ENCODE measurements around the gene CDH1. TPM values are rescaled to one million over a fixed set of nuclear protein-coding genes. Genes with fewer than 3 reads are reported as not detected.
"Not testable (repeated sequence)": the region's sequence is repeated elsewhere in the genome, so short reads cannot be mapped to it uniquely, and the experiment has no call there.

CDH1 gene
- polyA plus RNA-seq, 3 donors from 2014 or later, result 0.91 TPM; not detected in 2

DNA sequence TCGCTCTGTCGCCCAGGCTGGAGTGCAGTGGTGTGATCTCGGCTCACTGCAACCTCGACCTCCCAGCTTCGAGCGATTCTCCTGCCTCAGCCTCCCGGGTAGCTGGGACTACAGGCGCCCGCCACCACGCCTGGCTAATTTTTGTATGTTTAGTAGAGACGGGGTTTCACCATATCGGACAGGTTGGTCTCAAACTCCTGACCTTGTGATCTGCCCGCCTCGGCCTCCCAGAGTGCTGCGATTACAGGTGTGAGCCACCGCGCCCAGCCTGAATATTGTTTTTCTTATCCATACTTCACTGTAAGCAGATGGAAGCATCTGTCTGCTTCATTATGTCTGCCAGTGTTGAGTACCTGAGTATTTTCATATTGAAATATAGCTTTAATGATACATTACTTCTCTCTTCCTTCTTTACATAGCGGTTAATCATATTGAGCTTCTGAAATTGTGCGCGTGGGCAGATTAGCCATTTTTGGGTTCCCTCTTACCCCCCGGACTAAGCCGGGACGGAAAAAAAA, 105.9 kb downstream of the CDH1 start:
- not testable (repeated sequence) for H3K27me3 Mint-ChIP-seq (ENCODE audit: low read depth in 3 of 3); H3K36me3 Mint-ChIP-seq; H3K9me3 Mint-ChIP-seq; DNase-seq
- Mint-ChIP-seq H3K27ac (peak overlapping the region; percentile 70 to 96 (median 82)), H3K4me3 (peak overlapping the region; percentile 92 to 97 (median 93)), H3K4me1 (peaks cover 28 to 30% of the 10 kb centered on the region in 2 donors)

DNA sequence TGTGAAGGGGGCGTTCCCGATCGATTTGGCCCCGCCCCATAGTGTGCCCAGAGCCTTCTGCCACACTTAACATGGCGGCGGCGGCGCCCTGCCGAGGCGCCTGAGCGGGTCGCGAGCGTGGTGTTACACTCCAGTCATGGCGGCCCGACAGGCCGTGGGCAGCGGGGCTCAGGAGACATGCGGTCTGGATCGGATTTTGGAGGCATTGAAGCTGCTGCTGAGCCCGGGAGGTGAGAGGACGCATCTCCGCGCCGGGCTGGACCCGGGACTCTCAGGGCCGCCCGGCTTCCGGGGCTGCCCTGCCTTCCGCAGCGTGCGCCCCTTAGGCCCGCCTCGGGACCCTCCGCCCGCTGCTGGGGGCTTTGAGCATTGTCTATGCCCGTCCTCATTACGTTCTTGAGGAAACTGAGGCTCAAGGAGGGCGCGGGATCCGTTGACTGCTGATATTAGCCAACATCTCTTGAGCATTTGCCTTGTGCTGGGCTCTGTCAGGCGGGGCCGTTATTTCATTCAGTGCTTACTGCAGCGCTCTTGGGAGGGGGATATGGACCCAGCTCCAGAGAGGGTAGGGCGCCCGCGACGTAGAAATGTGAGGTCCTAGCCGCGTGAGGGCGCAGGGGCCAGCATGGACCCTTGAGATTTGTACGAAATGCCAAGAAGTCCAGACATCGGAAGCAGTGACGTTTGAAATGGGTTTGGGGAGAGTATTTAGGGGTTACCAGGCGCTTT, 106.6 kb downstream of the CDH1 start, which contains the start of gene TANGO6:
Gene TANGO6, plus strand, starts transcription at position 50 of the 729 bp plus-strand sequence. Its CDS starts 87 bp downstream, at position 137.
- H3K4me3 Mint-ChIP-seq, result peak within 1 kb of the TSS; percentile 92 to 97 (median 93)
- no peaks in the 10 kb centered on the region for H3K36me3 Mint-ChIP-seq
- H3K9me3 Mint-ChIP-seq, result no peaks in the 10 kb centered on the region
- H3K4me1 Mint-ChIP-seq, result peaks cover 29 to 33% of the 10 kb centered on the region in 2 donors
- peak; percentile 81 to 88 (median 82) for DNase-seq
- peaks cover 0 to 2% (median 0%) of the 10 kb centered on the region in 3 donors for H3K27me3 Mint-ChIP-seq (ENCODE audit: low read depth in 3 of 3)
- H3K27ac Mint-ChIP-seq, result peak within 1 kb of the TSS; percentile 72 to 96 (median 83)

DNA sequence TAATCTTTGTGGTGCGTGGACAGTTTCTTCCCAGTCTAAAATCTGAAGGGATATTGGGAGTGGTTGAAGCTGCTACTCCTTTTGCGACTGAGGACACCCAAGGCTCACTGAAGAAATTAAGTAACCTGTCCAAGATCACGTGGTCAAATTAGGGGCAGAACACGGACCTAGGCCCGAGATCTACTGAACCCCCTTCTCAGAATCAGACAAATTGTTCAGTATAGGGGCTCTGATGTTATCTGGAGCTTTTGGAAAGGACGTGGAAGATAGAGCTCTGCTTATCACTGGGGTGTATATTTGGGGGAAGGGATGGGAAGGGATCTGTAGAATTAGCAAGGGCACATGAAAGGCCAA, 107.1 kb downstream of the CDH1 start:
- Mint-ChIP-seq H3K27me3 (ENCODE audit: low read depth in 3 of 3) (no peaks in the 10 kb centered on the region), H3K4me3 (peak overlapping the region; percentile 92 to 97 (median 93)), H3K4me1 (peaks cover 29 to 33% of the 10 kb centered on the region in 2 donors), H3K36me3 (no peaks in the 10 kb centered on the region), H3K9me3 (no peaks in the 10 kb centered on the region), H3K27ac (peak overlapping the region; percentile 62 to 96 (median 83))
- DNase-seq, result no peak

DNA sequence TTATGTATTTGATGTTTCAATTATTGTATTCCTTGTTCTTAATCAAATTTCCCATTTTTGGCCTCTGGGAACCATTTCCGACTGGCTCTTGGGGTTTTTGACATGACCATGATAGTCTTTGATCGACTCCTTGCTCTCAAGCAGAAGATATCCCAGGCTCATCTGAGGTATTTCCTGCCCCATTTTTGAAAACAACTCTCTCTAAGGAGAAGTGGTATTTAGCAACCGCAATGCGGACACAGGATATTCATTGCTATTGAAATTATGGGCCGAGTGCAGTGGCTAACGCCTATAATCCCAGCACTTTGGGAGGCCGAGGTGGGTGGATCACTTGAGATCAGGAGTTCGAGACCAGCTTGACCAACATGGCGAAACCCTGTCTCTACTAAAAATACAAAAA, 111.7 kb downstream of the CDH1 start:
- H3K9me3 Mint-ChIP-seq, result no peaks in the 10 kb centered on the region

DNA sequence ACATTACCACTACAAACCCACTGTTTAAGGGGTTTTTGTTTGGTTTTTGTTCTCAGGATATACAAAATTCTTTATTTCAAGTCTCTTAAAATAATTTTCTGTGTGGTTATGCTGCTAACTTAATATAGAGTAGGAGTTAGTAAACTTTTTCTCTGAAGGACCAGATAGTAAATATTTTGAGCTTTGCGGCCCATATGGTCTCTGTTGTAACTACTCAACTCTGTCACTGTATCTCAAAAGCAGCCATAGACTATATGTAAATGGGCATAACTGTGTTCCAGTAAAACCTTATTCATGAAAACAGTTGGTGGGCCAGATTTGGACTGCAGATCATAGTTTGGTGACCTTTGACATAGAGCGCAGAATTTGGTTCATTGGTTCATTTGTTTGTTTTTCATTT, 113.4 kb downstream of the CDH1 start:
- no peak for DNase-seq
- Mint-ChIP-seq H3K27ac (no peak overlapping the region), H3K27me3 (ENCODE audit: low read depth in 3 of 3) (no peaks in the 10 kb centered on the region), H3K36me3 (no peaks in the 10 kb centered on the region), H3K4me3 (no peak overlapping the region), H3K4me1 (peaks cover 15 to 17% of the 10 kb centered on the region in 2 donors), H3K9me3 (no peaks in the 10 kb centered on the region)

More for the DNA sequence above, 111.7 kb downstream of the CDH1 start:
- H3K27ac Mint-ChIP-seq, result peak overlapping the region in 1 of 6 donors; percentile 25
- H3K4me1 Mint-ChIP-seq, result peaks cover 22 to 25% of the 10 kb centered on the region in 2 donors
- no peak for DNase-seq
- H3K36me3 Mint-ChIP-seq, result no peaks in the 10 kb centered on the region
- no peaks in the 10 kb centered on the region for H3K27me3 Mint-ChIP-seq (ENCODE audit: low read depth in 3 of 3)
- no peak overlapping the region for H3K4me3 Mint-ChIP-seq

DNA sequence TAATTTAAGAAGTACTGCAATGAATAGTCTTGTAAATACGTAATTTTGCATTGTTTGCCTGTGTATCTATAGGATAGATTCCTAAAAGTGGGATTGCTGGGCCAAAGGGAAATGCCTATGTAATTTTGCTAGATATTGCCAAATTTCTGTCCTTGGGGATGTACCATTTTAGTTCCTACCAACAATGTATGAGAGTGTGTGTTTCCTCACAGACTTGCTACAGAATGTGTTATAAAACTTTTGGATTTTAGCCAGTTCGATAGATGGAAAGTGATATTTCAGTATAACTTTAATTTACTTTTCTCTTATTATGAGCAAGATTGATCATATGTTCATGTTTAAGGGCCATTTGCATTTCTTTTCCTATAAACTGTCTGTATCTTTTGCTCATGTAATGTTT, 114.5 kb downstream of the CDH1 start:
- Mint-ChIP-seq H3K4me3 (no peak overlapping the region), H3K27me3 (ENCODE audit: low read depth in 3 of 3) (no peaks in the 10 kb centered on the region), H3K9me3 (no peaks in the 10 kb centered on the region), H3K27ac (no peak overlapping the region), H3K36me3 (no peaks in the 10 kb centered on the region), H3K4me1 (peaks cover 16 to 22% of the 10 kb centered on the region in 2 donors)
- DNase-seq, result no peak

DNA sequence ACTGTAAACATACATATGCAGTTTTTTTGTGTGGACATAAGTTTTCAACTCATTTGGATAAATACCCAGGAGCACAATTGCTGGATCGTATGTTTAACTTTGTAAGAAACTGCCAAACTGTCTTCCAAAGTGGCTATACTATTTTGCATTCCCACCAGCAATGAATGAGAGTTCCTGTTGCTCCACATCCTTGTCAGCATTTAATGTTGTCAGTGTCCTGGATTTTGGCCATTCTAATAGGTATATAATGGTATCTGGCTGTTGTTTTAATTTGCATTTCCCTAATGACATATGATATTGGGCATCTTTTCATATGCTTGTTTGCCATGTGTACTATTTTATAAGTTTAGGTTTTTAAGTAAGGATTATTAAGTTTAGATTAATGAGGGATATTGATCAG, 120.4 kb downstream of the CDH1 start:
- H3K4me3 Mint-ChIP-seq, result no peak overlapping the region
- H3K36me3 Mint-ChIP-seq, result peaks cover 11 to 18% (median 17%) of the 10 kb centered on the region in 3 donors
- H3K27me3 Mint-ChIP-seq (ENCODE audit: low read depth in 3 of 3), result no peaks in the 10 kb centered on the region
- DNase-seq, result no peak
- H3K27ac Mint-ChIP-seq, result no peak overlapping the region
- no peaks in the 10 kb centered on the region for H3K9me3 Mint-ChIP-seq
- peaks cover 4 to 11% of the 10 kb centered on the region in 2 donors for H3K4me1 Mint-ChIP-seq

DNA sequence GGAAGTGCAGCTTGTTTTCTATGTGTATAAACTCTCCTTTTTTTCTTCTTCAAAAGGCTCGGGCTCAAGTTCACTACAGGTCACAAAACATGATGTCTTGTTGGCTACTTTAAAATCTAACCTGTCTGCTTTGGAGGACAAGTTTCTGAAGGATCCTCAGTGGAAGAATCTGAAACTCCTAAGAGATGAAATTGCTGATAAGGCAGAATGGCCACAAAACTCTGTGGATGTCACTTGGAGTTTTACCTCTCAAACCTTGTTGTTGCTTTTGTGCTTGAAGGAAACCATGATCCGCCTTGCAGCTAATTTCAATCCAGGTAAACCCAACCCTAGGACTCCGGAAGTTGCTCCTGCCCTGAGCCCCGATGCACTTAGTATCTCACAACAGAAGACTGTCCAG, 122.7 kb downstream of the CDH1 start:
- no peak overlapping the region for H3K27ac Mint-ChIP-seq
- peaks cover 4 to 11% of the 10 kb centered on the region in 2 donors for H3K4me1 Mint-ChIP-seq
- no peak overlapping the region for H3K4me3 Mint-ChIP-seq
- H3K27me3 Mint-ChIP-seq (ENCODE audit: low read depth in 3 of 3), result no peaks in the 10 kb centered on the region
- peaks cover 15 to 18% (median 17%) of the 10 kb centered on the region in 3 donors for H3K36me3 Mint-ChIP-seq
- no peak for DNase-seq
- H3K9me3 Mint-ChIP-seq, result no peaks in the 10 kb centered on the region

DNA sequence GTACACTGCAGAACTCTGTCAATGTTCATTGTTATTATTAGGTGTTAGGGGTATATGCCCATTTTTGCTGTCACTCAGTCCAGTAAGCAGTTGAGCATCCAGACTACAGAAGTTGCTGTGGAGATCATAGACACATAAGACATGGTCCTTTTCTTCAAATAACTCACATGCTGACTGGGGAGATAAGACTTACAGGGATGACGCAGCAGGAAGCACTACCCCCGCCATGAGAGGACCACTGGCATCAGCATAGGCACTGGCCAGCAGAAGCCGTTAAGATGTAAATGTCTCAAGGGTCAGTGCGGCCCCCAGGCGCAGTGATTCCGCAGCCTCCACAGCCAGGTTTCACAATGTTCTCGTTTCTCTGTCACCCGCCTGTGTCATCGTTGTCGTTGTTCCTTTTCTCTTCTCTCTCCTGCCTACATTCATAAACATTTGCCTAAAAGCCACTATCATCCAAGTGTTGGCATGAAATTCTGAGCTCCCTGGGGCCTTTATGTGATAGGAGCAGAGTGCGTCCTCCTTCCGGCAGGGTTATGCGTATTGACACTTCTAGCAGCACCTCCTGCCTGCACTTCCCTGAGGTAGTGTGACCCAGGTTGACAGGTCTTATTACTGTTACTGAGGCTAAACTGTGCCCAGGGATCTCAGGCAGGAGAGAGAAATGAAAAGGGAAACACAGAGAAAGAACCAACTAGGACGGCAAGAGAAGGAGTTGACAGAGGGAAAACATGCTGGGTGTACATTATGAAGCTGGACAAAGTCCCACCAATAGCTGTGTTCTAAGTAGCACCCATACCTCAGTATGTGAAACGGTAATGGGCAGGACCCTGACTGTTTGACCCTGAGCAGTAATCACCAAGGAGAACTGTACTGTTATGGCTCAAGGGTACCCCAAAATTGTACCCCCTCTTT, 124.1 kb downstream of the CDH1 start:
- H3K4me3 Mint-ChIP-seq, result no peak overlapping the region
- no peaks in the 10 kb centered on the region for H3K9me3 Mint-ChIP-seq
- no peaks in the 10 kb centered on the region for H3K27me3 Mint-ChIP-seq (ENCODE audit: low read depth in 3 of 3)
- no peak for DNase-seq
- no peak overlapping the region for H3K27ac Mint-ChIP-seq
- peaks cover 1 to 6% of the 10 kb centered on the region in 2 donors for H3K4me1 Mint-ChIP-seq
- H3K36me3 Mint-ChIP-seq, result peaks cover 15 to 23% (median 17%) of the 10 kb centered on the region in 3 donors

DNA sequence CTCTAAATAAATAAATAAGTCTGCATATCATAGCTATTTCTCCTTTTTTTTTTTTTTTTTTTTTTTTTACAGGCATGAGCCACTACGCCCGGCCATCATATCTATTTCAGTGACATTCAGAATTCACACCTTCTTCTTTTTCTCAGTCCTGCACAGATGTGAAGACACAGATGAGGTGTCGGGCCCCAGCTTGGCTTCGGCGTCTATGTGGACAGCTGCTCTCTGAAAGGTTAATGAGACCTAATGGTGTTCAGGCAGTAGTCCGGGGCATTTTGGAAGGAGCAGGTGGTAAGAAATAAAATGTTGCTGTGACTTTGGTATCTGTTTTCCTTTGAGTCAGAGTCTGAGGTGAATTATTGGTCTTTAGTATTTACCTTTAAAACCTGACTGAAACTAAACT, 129.8 kb downstream of the CDH1 start:
- Mint-ChIP-seq H3K36me3 (peaks cover 7 to 33% (median 12%) of the 10 kb centered on the region in 3 donors), H3K9me3 (no peaks in the 10 kb centered on the region), H3K4me1 (peaks cover 0 to 2% of the 10 kb centered on the region in 2 donors), H3K27me3 (ENCODE audit: low read depth in 3 of 3) (no peaks in the 10 kb centered on the region), H3K4me3 (no peak overlapping the region), H3K27ac (no peak overlapping the region)
- no peak for DNase-seq

DNA sequence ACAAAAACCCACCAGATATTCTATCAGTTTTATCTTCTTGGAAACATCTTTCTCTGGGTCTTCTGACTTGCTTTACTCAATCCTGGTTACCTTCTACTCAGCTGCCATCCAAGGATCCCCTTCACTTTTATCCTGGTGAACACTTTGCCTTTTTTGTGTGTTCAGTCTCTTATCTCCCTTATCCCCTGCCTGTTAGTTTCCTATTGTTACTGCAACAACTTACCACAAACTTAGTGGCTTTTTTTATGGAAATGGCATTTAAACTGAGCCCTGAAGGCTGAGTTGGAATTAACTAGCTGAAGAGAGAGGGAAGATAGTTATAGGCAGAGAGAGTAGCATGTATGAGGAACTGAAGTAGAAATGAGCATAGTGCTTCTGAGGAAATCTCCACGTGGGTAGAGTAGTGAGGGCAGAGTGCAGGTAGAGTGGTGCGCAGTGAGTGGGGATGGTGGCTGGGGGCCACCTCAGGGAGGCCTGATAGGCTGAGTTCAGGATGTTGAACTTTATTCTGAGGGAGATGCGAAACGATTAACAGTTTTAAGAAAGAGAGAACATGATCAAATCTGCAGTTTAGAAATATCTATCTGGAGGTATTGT, 132.5 kb downstream of the CDH1 start:
- Mint-ChIP-seq H3K9me3 (no peaks in the 10 kb centered on the region), H3K4me1 (peaks cover 0 to 2% of the 10 kb centered on the region in 2 donors), H3K4me3 (no peak overlapping the region), H3K36me3 (peaks cover 13 to 46% (median 20%) of the 10 kb centered on the region in 3 donors), H3K27ac (peak overlapping the region in 1 of 6 donors; percentile 20), H3K27me3 (ENCODE audit: low read depth in 3 of 3) (no peaks in the 10 kb centered on the region)
- DNase-seq, result no peak

DNA sequence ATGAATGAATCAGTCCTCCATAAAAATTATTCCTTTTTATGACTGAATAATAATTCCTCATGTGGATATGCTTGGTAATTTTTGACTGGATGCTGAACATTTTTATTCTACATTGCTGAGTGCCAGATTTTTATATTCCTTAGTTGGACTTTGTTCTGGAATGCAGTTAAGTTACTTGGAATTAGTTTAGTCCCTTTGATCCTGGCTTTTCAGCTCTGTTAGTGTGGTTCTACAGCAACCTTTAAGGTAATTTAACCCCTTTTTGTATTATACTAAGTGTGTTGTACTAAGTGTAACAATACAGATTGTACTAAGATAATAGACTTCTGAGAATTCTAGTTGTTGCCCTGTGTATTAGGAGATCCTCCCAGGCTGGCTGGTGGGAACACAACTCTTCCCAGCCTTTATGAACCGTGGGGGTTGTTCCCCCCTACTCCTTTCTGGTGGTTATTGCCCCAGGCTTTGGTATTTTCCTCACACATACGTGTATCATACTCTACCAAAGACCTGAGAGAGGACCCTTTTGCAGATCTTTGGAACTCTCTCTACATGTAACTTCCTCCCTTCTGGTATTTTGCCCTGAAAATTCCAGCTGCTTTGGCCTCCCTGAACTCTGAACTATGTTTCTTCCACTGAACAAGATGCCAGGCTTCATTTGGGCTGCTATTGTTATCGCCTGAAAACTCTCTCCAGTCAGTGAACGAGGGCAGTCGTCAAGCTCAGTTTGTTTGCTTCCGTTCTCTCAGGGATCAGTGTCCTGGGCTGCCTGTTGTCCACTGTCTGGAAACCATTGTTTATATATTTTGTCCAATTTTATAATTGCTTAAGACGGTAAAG, 136.8 kb downstream of the CDH1 start:
- peaks cover 0 to 2% of the 10 kb centered on the region in 2 donors for H3K4me1 Mint-ChIP-seq
- H3K27me3 Mint-ChIP-seq (ENCODE audit: low read depth in 3 of 3), result no peaks in the 10 kb centered on the region
- no peaks in the 10 kb centered on the region for H3K9me3 Mint-ChIP-seq
- no peak for DNase-seq
- H3K4me3 Mint-ChIP-seq, result no peak overlapping the region
- H3K36me3 Mint-ChIP-seq, result peaks cover 26 to 53% (median 30%) of the 10 kb centered on the region in 3 donors
- no peak overlapping the region for H3K27ac Mint-ChIP-seq

DNA sequence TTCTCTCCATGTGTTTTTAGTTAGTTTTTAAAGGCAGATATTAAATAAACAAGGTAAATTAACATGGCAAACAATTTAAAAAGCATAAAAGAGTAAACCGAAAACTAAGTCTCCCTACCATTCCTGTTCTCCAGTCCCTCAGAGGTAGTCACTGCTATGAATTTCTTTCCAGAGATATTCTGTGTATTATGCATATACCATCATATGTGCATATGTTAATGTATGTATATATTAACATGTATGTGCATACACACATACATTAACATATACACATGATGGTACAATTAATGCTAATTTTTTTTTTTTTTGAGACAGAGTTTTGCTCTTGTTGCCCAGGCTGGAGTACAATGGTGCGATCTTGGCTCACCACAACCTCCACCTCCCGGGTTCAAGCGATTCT, 138.8 kb downstream of the CDH1 start:
- Mint-ChIP-seq H3K27ac (no peak overlapping the region), H3K9me3 (no peaks in the 10 kb centered on the region), H3K36me3 (peaks cover 24 to 45% (median 27%) of the 10 kb centered on the region in 3 donors), H3K4me1 (no peaks in the 10 kb centered on the region), H3K27me3 (ENCODE audit: low read depth in 3 of 3) (no peaks in the 10 kb centered on the region), H3K4me3 (no peak overlapping the region)
- no peak for DNase-seq
